Measurements from ENCODE around the gene SEC24D.

Gene SEC24D

DNA sequence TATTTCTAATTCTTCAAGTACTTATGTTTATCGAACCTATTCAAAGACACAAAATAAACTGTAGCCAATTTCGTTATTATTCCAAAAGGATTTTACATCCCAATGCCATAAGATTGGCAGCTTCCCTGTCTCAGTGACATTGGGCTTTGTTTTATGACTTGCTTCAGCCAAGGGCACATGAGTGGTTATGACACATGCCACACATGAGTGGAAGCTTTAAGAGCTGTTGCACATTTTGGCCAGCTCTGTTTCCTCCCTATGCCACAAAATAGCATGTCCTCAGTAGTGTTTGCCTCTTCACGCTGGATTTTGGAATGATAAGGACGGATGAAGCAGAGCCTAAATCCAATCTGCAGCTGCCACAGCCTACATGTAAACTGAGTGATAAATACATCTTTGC is 21.9 kb downstream of the SEC24D start:
- no peaks in the 10 kb centered on the region for H3K27me3 ChIP-seq (replicated peaks; ENCODE audit: control insufficient read depth, insufficient read depth, low read length)
- DNase-seq (ENCODE audit: extremely low read depth, insufficient read length), result no peak
- TF ChIP-seq, protein P1, sequence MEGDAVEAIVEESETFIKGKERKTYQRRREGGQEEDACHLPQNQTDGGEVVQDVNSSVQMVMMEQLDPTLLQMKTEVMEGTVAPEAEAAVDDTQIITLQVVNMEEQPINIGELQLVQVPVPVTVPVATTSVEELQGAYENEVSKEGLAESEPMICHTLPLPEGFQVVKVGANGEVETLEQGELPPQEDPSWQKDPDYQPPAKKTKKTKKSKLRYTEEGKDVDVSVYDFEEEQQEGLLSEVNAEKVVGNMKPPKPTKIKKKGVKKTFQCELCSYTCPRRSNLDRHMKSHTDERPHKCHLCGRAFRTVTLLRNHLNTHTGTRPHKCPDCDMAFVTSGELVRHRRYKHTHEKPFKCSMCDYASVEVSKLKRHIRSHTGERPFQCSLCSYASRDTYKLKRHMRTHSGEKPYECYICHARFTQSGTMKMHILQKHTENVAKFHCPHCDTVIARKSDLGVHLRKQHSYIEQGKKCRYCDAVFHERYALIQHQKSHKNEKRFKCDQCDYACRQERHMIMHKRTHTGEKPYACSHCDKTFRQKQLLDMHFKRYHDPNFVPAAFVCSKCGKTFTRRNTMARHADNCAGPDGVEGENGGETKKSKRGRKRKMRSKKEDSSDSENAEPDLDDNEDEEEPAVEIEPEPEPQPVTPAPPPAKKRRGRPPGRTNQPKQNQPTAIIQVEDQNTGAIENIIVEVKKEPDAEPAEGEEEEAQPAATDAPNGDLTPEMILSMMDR (IDR thresholded peaks at IDR 0.05; ENCODE audit: insufficient read depth, low read length, poor library complexity, severe bottlenecking), result no peak
- H3K36me3 ChIP-seq (ENCODE audit: control insufficient read depth, insufficient read depth, low read length), result peaks cover 21% of the 10 kb centered on the region
- H3K4me3 ChIP-seq (replicated peaks; ENCODE audit: low read depth, low read length), result no peak overlapping the region

DNA sequence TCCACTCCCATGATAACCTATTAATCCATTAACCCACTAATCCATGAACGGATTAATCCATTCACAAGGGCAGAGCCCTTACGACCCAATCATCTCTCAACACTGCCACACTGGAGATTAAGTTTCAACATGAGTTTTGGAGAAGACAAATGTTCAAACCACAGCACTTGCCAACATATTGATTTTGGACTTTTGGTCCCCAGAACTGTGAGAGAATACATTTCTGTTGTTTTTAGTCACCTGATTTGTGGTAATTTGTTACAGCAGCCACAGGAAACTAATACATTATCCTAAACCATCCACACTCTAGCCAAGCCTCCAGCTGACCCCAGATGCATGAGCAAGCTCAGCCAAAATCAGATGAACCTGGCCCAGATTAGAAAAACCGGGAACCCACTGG is 22.4 kb downstream of the SEC24D start:
- Histone ChIP-seq H3K4me3 (replicated peaks; ENCODE audit: low read depth, low read length) (no peak overlapping the region), H3K36me3 (ENCODE audit: control insufficient read depth, insufficient read depth, low read length) (peaks cover 21% of the 10 kb centered on the region), H3K27me3 (replicated peaks; ENCODE audit: control insufficient read depth, insufficient read depth, low read length) (no peaks in the 10 kb centered on the region)
- TF ChIP-seq, protein P1 (IDR thresholded peaks at IDR 0.05; ENCODE audit: insufficient read depth, low read length, poor library complexity, severe bottlenecking), result no peak
- no peak for DNase-seq (ENCODE audit: extremely low read depth, insufficient read length)

DNA sequence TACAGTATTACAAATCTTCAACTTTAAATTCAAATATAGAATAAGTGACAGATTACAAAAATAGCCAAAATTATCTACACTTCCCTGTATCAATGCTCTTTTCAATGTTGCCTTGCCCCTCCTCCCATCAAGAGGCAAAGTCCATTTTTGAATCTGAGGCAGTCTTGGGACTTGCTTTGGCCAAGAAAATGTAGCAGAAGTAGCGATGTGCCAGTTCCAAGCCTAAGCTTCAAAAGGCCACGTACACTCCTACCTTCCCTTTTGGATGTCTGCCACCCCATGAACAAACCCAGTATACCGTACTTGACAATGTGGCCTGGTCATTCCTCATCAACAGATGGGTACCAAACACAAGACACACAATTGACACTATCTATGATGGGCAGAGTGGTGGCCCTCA is 24.1 kb downstream of the SEC24D start:
- TF ChIP-seq, protein P1 (IDR thresholded peaks at IDR 0.05; ENCODE audit: insufficient read depth, low read length, poor library complexity, severe bottlenecking), result no peak
- no peak for DNase-seq (ENCODE audit: extremely low read depth, insufficient read length)
- Histone ChIP-seq H3K4me3 (replicated peaks; ENCODE audit: low read depth, low read length) (no peak overlapping the region), H3K27me3 (replicated peaks; ENCODE audit: control insufficient read depth, insufficient read depth, low read length) (no peaks in the 10 kb centered on the region), H3K36me3 (ENCODE audit: control insufficient read depth, insufficient read depth, low read length) (peaks cover 21% of the 10 kb centered on the region)

DNA sequence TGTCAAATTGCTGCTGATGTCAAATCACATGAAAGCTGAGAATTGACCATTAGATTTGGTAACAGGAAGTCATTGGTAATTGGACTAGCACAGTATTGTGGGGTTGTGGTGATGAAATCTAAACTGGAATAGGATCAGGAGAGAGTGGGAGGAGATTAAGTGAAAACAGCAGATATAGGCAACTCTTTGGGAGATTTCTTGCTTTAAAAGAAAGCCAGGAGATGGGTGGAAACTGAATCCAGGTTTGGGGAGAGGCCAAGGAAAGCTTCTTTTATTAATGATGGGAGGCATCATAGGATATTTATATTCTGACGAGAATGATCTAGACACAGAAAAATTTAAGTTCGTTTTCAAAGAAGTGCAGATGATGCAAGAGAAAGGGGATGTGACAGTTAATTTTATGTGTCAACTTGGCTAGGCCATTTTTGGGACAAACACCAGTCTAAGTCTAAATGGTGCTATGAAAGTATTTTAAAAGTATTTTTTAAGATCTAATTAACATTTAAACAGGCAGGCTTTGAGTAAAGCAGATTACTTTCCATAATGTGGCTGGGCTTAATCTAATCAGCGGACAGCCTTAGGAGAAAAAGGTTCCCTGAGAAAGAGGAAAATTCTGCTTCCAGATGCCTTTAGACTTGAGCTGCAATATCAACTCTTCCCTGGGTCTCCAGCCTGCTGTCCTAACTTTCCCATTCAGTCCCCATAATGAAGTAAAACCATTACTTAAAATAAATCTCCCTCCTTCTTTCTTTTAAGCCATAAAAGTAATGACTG is 24.7 kb downstream of the SEC24D start:
- TF ChIP-seq, protein P1 (IDR thresholded peaks at IDR 0.05; ENCODE audit: insufficient read depth, low read length, poor library complexity, severe bottlenecking), result no peak
- no peak for DNase-seq (ENCODE audit: extremely low read depth, insufficient read length)
- Histone ChIP-seq H3K4me3 (replicated peaks; ENCODE audit: low read depth, low read length) (no peak overlapping the region), H3K27me3 (replicated peaks; ENCODE audit: control insufficient read depth, insufficient read depth, low read length) (no peaks in the 10 kb centered on the region), H3K36me3 (ENCODE audit: control insufficient read depth, insufficient read depth, low read length) (peaks cover 21% of the 10 kb centered on the region)

DNA sequence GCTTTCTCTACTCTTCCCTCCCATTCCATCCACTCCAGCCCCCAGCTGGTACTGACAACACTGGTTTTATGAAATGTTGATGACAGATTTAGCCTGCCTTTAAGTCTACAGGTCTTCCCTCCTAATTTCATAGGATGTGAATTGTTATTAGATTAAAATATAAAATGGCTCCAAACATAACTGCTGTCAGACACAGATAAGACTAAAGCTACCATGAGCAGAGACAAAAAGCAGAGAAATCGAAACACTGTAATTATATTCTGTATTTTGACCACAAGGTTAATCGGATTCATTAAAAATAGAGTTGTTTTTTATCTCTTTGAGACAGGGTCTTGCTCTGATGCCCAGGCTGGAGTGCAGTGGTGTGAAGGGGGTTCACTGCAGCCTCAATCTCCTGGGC is 28.3 kb downstream of the SEC24D start:
- TF ChIP-seq, protein P1 (IDR thresholded peaks at IDR 0.05; ENCODE audit: insufficient read depth, low read length, poor library complexity, severe bottlenecking), result no peak
- Histone ChIP-seq H3K4me3 (replicated peaks; ENCODE audit: low read depth, low read length) (no peak overlapping the region), H3K36me3 (ENCODE audit: control insufficient read depth, insufficient read depth, low read length) (peaks cover 8% of the 10 kb centered on the region)

More for the DNA sequence above, 28.3 kb downstream of the SEC24D start:
- DNase-seq (ENCODE audit: extremely low read depth, insufficient read length), result no peak
- H3K27me3 ChIP-seq (replicated peaks; ENCODE audit: control insufficient read depth, insufficient read depth, low read length), result no peaks in the 10 kb centered on the region

Measured in GM06990 (cell line).